GM23248 (cell line): ENCODE results near the gene CBFA2T2. TPM values are rescaled to one million over a fixed set of nuclear protein-coding genes. Genes with fewer than 3 reads are reported as not detected.
A peak's percentile ranks its signal among the peaks of the same experiment; 100 is the strongest.

Source experiments
- DNase-seq: peaks from one replicate; pipeline ENCODE4 v3.0.0-alpha.2; 2015
- H2AFZ ChIP-seq: fragments of 200-600 bp; sonication (generic); 2 replicates; pipeline ENCODE4 v1.6.1; 2016; ENCODE audit warnings: antibody characterized with exemption
- H3F3A ChIP-seq: fragments of 200-600 bp; sonication (generic); 2 replicates; pipeline ENCODE4 v1.6.1; 2016; ENCODE audit warnings: mild to moderate bottlenecking, antibody characterized with exemption, mixed run types; ENCODE audit not compliant: insufficient read depth
- H3K27ac ChIP-seq: fragments of 200-600 bp; sonication (generic); 2 replicates; pipeline ENCODE4 v1.5.1; 2016; ENCODE audit warnings: mild to moderate bottlenecking
- H3K27me3 ChIP-seq: fragments of 200-600 bp; sonication (generic); replicated peaks from 2 replicates; pipeline ENCODE4 v1.6.1; 2016; ENCODE audit warnings: mild to moderate bottlenecking; ENCODE audit not compliant: insufficient read depth
- H3K36me3 ChIP-seq: fragments of 200-600 bp; sonication (generic); 2 replicates; pipeline ENCODE4 v1.6.1; 2016; ENCODE audit warnings: low read depth, mild to moderate bottlenecking
- H3K4me1 ChIP-seq: fragments of 200-600 bp; sonication (generic); 2 replicates; pipeline ENCODE4 v1.6.1; 2016; ENCODE audit warnings: mild to moderate bottlenecking; ENCODE audit not compliant: insufficient read depth
- H3K4me2 ChIP-seq: fragments of 200-600 bp; sonication (generic); one replicate; pipeline ENCODE4 v1.6.1; 2016; ENCODE audit warnings: mild to moderate bottlenecking; ENCODE audit not compliant: unreplicated experiment
- H3K4me3 ChIP-seq: fragments of 200-600 bp; sonication (generic); 2 replicates; pipeline ENCODE4 v1.5.1; 2016; ENCODE audit warnings: mild to moderate bottlenecking
- H3K79me2 ChIP-seq: fragments of 200-600 bp; sonication (generic); 2 replicates; pipeline ENCODE4 v1.6.1; 2016; ENCODE audit warnings: mild to moderate bottlenecking; ENCODE audit not compliant: insufficient read depth
- H3K9ac ChIP-seq: fragments of 200-600 bp; sonication (generic); 2 replicates; pipeline ENCODE4 v1.6.1; 2016; ENCODE audit warnings: mild to moderate bottlenecking
- H3K9me2 ChIP-seq: fragments of 200-600 bp; sonication (generic); 2 replicates; pipeline ENCODE4 v1.6.1; 2016; ENCODE audit warnings: mixed run types, mild to moderate bottlenecking, moderate library complexity; ENCODE audit not compliant: insufficient read depth
- H3K9me3 ChIP-seq: fragments of 200-600 bp; sonication (generic); one replicate; pipeline ENCODE4 v1.6.1; 2017; ENCODE audit warnings: low read depth
- H4K20me1 ChIP-seq: fragments of 200-600 bp; sonication (generic); 2 replicates; pipeline ENCODE4 v1.6.0; 2016; ENCODE audit not compliant: insufficient read depth
- EZH2 ChIP-seq: fragments of 200-600 bp; sonication (generic); IDR thresholded peaks from 2 replicates; pipeline ENCODE4 v1.6.1; 2018; ENCODE audit warnings: antibody characterized with exemption, mild to moderate bottlenecking; ENCODE audit not compliant: insufficient read depth, poor library complexity, severe bottlenecking
- EZH2phosphoT487 ChIP-seq: fragments of 200-600 bp; sonication (generic); IDR thresholded peaks from 2 replicates; pipeline ENCODE4 v1.6.1; 2018; ENCODE audit warnings: antibody characterized with exemption, moderate library complexity, mild to moderate bottlenecking, low read depth; ENCODE audit not compliant: insufficient read depth
- WGBS, 2 experiments: methylation state at CpG; one replicate each; pipeline ENCODE4 v1.1.6; 2015 to 2017; ENCODE audit warnings: low lambda C conversion rate in 2 of 2, low coverage in 1 of 2; ENCODE audit errors: missing lambda C conversion rate in 2 of 2; 5-methylcytosine and 5-hydroxymethylcytosine counted together
- in situ Hi-C: fragments of 300-500 bp; cut with MboI; formaldehyde crosslinking; loops from 2 replicates; pipeline ENCODE4 v1.15.0; 2020
- polyA plus RNA-seq: library from polyadenylated mRNA; unstranded; fragments of >200 nt; fragmentation: Nextera tagmentation; extraction: Ambion mirVana; gene quantifications from 2 replicates; pipeline ENCODE4 v1.2.1, GENCODE V29; 2016
- total RNA-seq: library from RNA; depleted of rRNA; stranded (reverse); fragments of >200 nt; shearing (Covaris generic); gene quantifications from 2 replicates; pipeline ENCODE4 v1.2.3, GENCODE V29; 2014

The CBFA2T2 gene
- total and polyA plus RNA-seq, 2 experiments from 2014 or later, result 5.3 to 8.7 TPM

DNA sequence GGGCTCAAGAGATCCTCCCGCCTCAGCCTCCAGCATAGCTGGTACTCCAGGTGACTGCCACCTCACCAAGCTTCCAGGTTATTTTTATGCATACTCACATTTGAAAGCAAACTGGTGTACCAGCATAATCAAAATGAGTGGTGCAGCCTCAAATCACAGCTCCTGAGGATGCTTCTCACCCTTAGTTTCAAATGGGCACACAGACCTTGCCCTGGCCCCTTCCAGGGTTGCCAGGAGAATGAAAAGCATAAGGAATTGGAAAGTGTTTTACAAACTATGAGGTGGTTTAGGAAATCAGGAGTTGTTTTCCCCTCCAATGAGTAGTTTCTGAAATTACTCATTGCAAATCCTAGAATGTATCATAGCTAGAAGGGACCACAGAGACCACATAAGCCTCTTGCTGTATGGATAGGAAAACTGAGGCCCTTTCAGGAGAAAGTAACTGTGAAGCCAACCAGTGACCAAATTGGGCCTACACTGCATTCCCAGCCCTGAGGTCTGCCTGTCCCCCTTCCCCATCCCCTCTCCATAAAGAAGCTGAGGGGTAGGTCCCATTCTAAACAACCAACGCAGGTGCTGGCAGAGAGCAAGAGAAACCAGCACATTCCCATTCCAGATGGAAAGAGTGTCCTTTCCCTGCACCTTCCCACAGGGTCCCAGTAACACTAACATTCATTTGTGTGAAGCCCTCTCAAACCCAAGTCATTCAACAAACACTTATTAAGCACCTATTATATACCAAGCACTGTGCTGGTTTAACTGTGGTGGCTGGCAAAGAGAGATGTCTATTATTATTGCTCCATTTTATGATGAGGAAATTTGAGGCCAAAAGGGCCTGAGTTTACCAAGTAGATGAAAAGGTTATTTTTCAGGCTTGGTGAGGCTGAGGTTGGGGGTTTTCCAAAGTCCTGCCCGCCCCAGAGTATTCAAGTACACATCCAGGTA lies 198.4 kb downstream of the CBFA2T2 start:
- Histone ChIP-seq H3K27me3 (no peaks in the 10 kb centered on the region), H3K4me2 (no peak overlapping the region), H3K36me3 (no peaks in the 10 kb centered on the region), H3K9me2 (no peaks in the 10 kb centered on the region), H3K9ac (no peak overlapping the region), H3K9me3 (no peaks in the 10 kb centered on the region), H3K79me2 (peaks cover 15% of the 10 kb centered on the region; the same call in 1 of the 2 replicates), H2AFZ (no peak overlapping the region), H3K27ac (no peak overlapping the region), H4K20me1 (no peaks in the 10 kb centered on the region), H3K4me1 (peaks cover 8% of the 10 kb centered on the region), H3K4me3 (no peak overlapping the region), H3F3A (no peaks in the 10 kb centered on the region; the same call in 1 of the 2 replicates)
- no peak for TF ChIP-seq EZH2
- TF ChIP-seq EZH2phosphoT487, result no peak
- 95 to 97% methylated on average over 3 of the region's 3 CpGs for WGBS, 2 experiments
- in situ Hi-C loops, result no loop called here
- no peak for DNase-seq

DNA sequence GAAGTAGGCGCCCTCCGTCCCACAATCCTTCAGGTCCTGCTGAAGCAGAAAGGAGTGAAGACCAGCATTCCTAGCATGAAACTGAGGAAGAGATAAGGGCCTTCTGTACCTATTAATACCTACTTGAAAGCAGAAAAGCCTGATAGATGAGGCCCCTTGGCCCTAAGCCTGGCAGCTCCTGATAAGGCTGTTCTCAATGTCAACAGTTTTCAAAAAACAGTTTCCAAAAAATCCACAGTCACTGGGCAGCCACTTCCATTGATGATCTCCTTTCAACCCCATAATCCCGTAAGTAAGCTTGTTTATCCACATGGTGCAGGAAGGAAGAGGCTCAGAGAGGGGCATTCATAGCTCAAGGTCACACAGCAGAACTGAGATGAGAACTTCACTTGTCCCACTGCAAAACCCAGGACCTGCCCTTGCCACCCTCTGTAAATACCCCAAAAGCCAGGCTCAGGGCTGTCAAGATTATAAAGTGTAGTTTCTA lies 199.1 kb downstream of the CBFA2T2 start:
- TF ChIP-seq EZH2phosphoT487, result no peak
- no peak for TF ChIP-seq EZH2
- in situ Hi-C loops, result no loop called here
- DNase-seq, result no peak
- H3K9me3 ChIP-seq, result no peaks in the 10 kb centered on the region
- H3K9me2 ChIP-seq, result no peaks in the 10 kb centered on the region
- H3K4me2 ChIP-seq, result no peak overlapping the region
- no peaks in the 10 kb centered on the region for H3K27me3 ChIP-seq
- no peaks in the 10 kb centered on the region for H3K36me3 ChIP-seq
- no peak overlapping the region for H3K27ac ChIP-seq
- H2AFZ ChIP-seq, result no peak overlapping the region
- WGBS, 2 experiments, result 96 to 98% methylated on average over 3 of the region's 3 CpGs
- H4K20me1 ChIP-seq, result no peaks in the 10 kb centered on the region
- no peak overlapping the region for H3K9ac ChIP-seq
- H3K79me2 ChIP-seq, result peaks cover 12% of the 10 kb centered on the region; the same call in 1 of the 2 replicates
- no peaks in the 10 kb centered on the region; the same call in 1 of the 2 replicates for H3F3A ChIP-seq
- peaks cover 8% of the 10 kb centered on the region for H3K4me1 ChIP-seq
- no peak overlapping the region for H3K4me3 ChIP-seq

- H3K4me1 ChIP-seq, result peaks cover 8% of the 10 kb centered on the region
- H3K9ac ChIP-seq, result no peak overlapping the region
- 94 to 100% methylated on average over 1 of the region's 1 CpG for WGBS, 2 experiments
- H3K36me3 ChIP-seq, result no peaks in the 10 kb centered on the region
- no peaks in the 10 kb centered on the region for H4K20me1 ChIP-seq
- no peaks in the 10 kb centered on the region for H3K9me2 ChIP-seq
- no peak for TF ChIP-seq EZH2phosphoT487
- H3K9me3 ChIP-seq, result no peaks in the 10 kb centered on the region
- H3K4me2 ChIP-seq, result no peak overlapping the region
- no peaks in the 10 kb centered on the region for H3K27me3 ChIP-seq
- H3K79me2 ChIP-seq, result peaks cover 8% of the 10 kb centered on the region; the same call in 1 of the 2 replicates
- in situ Hi-C loops, result no loop called here
- DNase-seq, result no peak
- no peaks in the 10 kb centered on the region; the same call in 1 of the 2 replicates for H3F3A ChIP-seq
- no peak overlapping the region for H2AFZ ChIP-seq
- H3K27ac ChIP-seq, result no peak overlapping the region
- no peak overlapping the region for H3K4me3 ChIP-seq
These were observed 199.6 kb downstream of the CBFA2T2 start for GRCh38 chr20:33689493-33689892.

DNA sequence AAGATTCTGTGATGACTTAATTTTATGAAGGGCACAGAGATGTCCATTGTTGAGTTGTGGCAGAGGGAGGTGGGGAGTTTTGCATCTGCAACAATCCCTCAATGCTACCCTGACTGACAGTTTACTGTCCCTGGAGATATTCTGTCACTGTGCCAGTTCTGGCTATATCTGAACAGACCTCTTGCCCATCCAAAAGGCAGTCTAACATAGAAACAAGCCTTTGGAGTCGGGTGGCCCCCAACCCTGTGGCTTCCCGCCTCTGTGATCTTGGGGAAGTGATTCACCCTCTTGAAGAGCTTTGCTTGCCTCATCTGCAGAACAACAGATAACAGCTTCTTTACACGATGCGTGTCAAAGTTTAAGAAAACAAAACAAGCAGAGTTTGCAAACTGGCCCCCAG lies 200.1 kb downstream of the CBFA2T2 start:
- Histone ChIP-seq H3K36me3 (no peaks in the 10 kb centered on the region), H3K27me3 (no peaks in the 10 kb centered on the region), H2AFZ (no peak overlapping the region), H3K9me2 (no peaks in the 10 kb centered on the region), H3K9me3 (no peaks in the 10 kb centered on the region), H3F3A (no peaks in the 10 kb centered on the region; the same call in 1 of the 2 replicates), H3K27ac (no peak overlapping the region), H3K79me2 (peaks cover 3% of the 10 kb centered on the region; the same call in 1 of the 2 replicates), H3K4me3 (no peak overlapping the region), H3K4me1 (peaks cover 6% of the 10 kb centered on the region), H3K9ac (no peak overlapping the region), H3K4me2 (no peak overlapping the region), H4K20me1 (no peaks in the 10 kb centered on the region)
- TF ChIP-seq EZH2 (no peak), EZH2phosphoT487 (no peak)
- peak; percentile 44 for DNase-seq
- 62 to 64% methylated on average over 4 of the region's 4 CpGs for WGBS, 2 experiments
- in situ Hi-C loops, result no loop called here
